Loucy (cell line): ENCODE measurements around the gene SORT1.

Experiments used
- CTCF ChIP-seq: fragments of 200-600 bp; sonication (generic); conservative IDR thresholded peaks from 2 replicates; pipeline ENCODE4 v1.5.1; 2014; ENCODE audit warnings: mild to moderate bottlenecking, antibody characterized with exemption, low read length
- EZH2phosphoT487 ChIP-seq: fragments of 200-600 bp; IDR thresholded peaks from 2 replicates; pipeline ENCODE4 v1.6.1; 2018; ENCODE audit warnings: antibody characterized with exemption, mild to moderate bottlenecking, moderate library complexity, borderline replicate concordance

GRCh38 chr1:109356505-109356904, 41.2 kb downstream of the SORT1 start:
- TF ChIP-seq CTCF (no peak), EZH2phosphoT487 (no peak)
